IPS DF 6.9 (cell line): ENCODE results near the gene CDH4.

ENCODE experiments used
- DNase-seq: peaks from one replicate; pipeline ENCODE4 v3.0.0-alpha.2; 2013; ENCODE audit warnings: low read depth, low spot score
- H3K27ac ChIP-seq: one replicate; pipeline ENCODE4 v1.5.1; 2013; ENCODE audit warnings: low read length, control low read depth
- H3K27me3 ChIP-seq: 2 replicates; pipeline ENCODE4 v1.6.1; 2013; ENCODE audit warnings: mild to moderate bottlenecking, low read length; ENCODE audit not compliant: control insufficient read depth, insufficient read depth
- H3K36me3 ChIP-seq: 2 replicates; pipeline ENCODE4 v1.6.1; 2013; ENCODE audit warnings: low read length; ENCODE audit not compliant: control insufficient read depth, insufficient read depth
- H3K4me1 ChIP-seq: 2 replicates; pipeline ENCODE4 v1.6.1; 2013; ENCODE audit warnings: low read length; ENCODE audit not compliant: control insufficient read depth, insufficient read depth
- H3K4me3 ChIP-seq: 2 replicates; pipeline ENCODE4 v1.5.1; 2013; ENCODE audit warnings: mild to moderate bottlenecking, low read length
- H3K9me3 ChIP-seq: 2 replicates; pipeline ENCODE4 v1.6.1; 2013; ENCODE audit warnings: low read length, inconsistent platforms; ENCODE audit not compliant: control insufficient read depth, insufficient read depth
- WGBS: extraction: QIAGEN DNeasy Blood & Tissue Kit; methylation state at CpG from one replicate; pipeline ENCODE4 v1.1.7; 2013; ENCODE audit warnings: mixed read lengths, missing lambda C conversion rate; ENCODE audit not compliant: insufficient read length, insufficient coverage; 5-methylcytosine and 5-hydroxymethylcytosine counted together

The CDH4 gene

GRCh38 chr20:61821735-61822134, 569.7 kb downstream of the CDH4 start:
- Histone ChIP-seq H3K4me3 (no peak overlapping the region), H3K36me3 (no peaks in the 10 kb centered on the region), H3K27me3 (no peaks in the 10 kb centered on the region), H3K27ac (no peak overlapping the region), H3K4me1 (no peaks in the 10 kb centered on the region), H3K9me3 (no peaks in the 10 kb centered on the region; the same call in 1 of the 2 replicates)
- no CpG with 5 or more reads among the region's 5 CpGs for WGBS
- DNase-seq, result no peak

GRCh38 chr20:61822396-61822795, 570.3 kb downstream of the CDH4 start:
- DNase-seq, result no peak
- no peak overlapping the region for H3K27ac ChIP-seq
- H3K4me3 ChIP-seq, result no peak overlapping the region
- WGBS, result no CpG with 5 or more reads among the region's 12 CpGs
- no peaks in the 10 kb centered on the region for H3K4me1 ChIP-seq
- no peaks in the 10 kb centered on the region for H3K36me3 ChIP-seq
- H3K9me3 ChIP-seq, result no peaks in the 10 kb centered on the region; the same call in 1 of the 2 replicates
- H3K27me3 ChIP-seq, result no peaks in the 10 kb centered on the region

GRCh38 chr20:61823242-61823641, 571.2 kb downstream of the CDH4 start:
- no peak overlapping the region for H3K27ac ChIP-seq
- H3K4me1 ChIP-seq, result no peaks in the 10 kb centered on the region
- WGBS, result 100% methylated on average over 2 of the region's 2 CpGs
- DNase-seq, result no peak
- peaks cover 2% of the 10 kb centered on the region for H3K9me3 ChIP-seq
- no peaks in the 10 kb centered on the region for H3K27me3 ChIP-seq
- no peaks in the 10 kb centered on the region for H3K36me3 ChIP-seq
- no peak overlapping the region for H3K4me3 ChIP-seq

GRCh38 chr20:61828891-61829290, 576.8 kb downstream of the CDH4 start:
- no peak overlapping the region for H3K4me3 ChIP-seq
- H3K4me1 ChIP-seq, result no peaks in the 10 kb centered on the region
- no peak overlapping the region for H3K27ac ChIP-seq
- H3K36me3 ChIP-seq, result no peaks in the 10 kb centered on the region
- WGBS, result no CpG with 5 or more reads among the region's 14 CpGs
- H3K27me3 ChIP-seq, result no peaks in the 10 kb centered on the region; the same call in 1 of the 2 replicates
- peaks cover 4% of the 10 kb centered on the region for H3K9me3 ChIP-seq
- DNase-seq, result no peak

GRCh38 chr20:61829526-61829925, 577.5 kb downstream of the CDH4 start:
- peaks cover 4% of the 10 kb centered on the region for H3K9me3 ChIP-seq
- WGBS, result no CpG with 5 or more reads among the region's 17 CpGs
- H3K4me3 ChIP-seq, result no peak overlapping the region; the same call in 1 of the 2 replicates
- no peak for DNase-seq
- H3K27me3 ChIP-seq, result no peaks in the 10 kb centered on the region; the same call in 1 of the 2 replicates
- H3K4me1 ChIP-seq, result no peaks in the 10 kb centered on the region
- no peaks in the 10 kb centered on the region for H3K36me3 ChIP-seq
- H3K27ac ChIP-seq, result no peak overlapping the region

- no CpG with 5 or more reads among the region's 30 CpGs for WGBS
- no peaks in the 10 kb centered on the region; the same call in 1 of the 2 replicates for H3K27me3 ChIP-seq
- H3K27ac ChIP-seq, result no peak overlapping the region
- H3K4me1 ChIP-seq, result no peaks in the 10 kb centered on the region
- peaks cover 4% of the 10 kb centered on the region for H3K9me3 ChIP-seq
- H3K36me3 ChIP-seq, result no peaks in the 10 kb centered on the region
- DNase-seq, result no peak
- no peak overlapping the region for H3K4me3 ChIP-seq
Observed at GRCh38 chr20:61830241-61830930, 578.3 kb downstream of the CDH4 start.

GRCh38 chr20:61830991-61831390, 578.9 kb downstream of the CDH4 start:
- DNase-seq, result no peak
- H3K27me3 ChIP-seq, result no peaks in the 10 kb centered on the region; the same call in 1 of the 2 replicates
- peaks cover 4% of the 10 kb centered on the region for H3K9me3 ChIP-seq
- no peaks in the 10 kb centered on the region; the same call in 1 of the 2 replicates for H3K4me1 ChIP-seq
- H3K27ac ChIP-seq, result no peak overlapping the region
- no peaks in the 10 kb centered on the region for H3K36me3 ChIP-seq
- no peak overlapping the region for H3K4me3 ChIP-seq
- no CpG with 5 or more reads among the region's 8 CpGs for WGBS

- WGBS, result no CpG with 5 or more reads among the region's 2 CpGs
- no peak for DNase-seq
- Histone ChIP-seq H3K4me1 (no peaks in the 10 kb centered on the region; the same call in 1 of the 2 replicates), H3K27me3 (no peaks in the 10 kb centered on the region; the same call in 1 of the 2 replicates), H3K4me3 (no peak overlapping the region), H3K9me3 (peaks cover 4% of the 10 kb centered on the region; the same call in 1 of the 2 replicates), H3K27ac (no peak overlapping the region), H3K36me3 (no peaks in the 10 kb centered on the region)
Observed at GRCh38 chr20:61832181-61832580, 580.1 kb downstream of the CDH4 start.

- DNase-seq, result no peak
- Histone ChIP-seq H3K27me3 (no peaks in the 10 kb centered on the region), H3K4me1 (no peaks in the 10 kb centered on the region; the same call in 1 of the 2 replicates), H3K27ac (no peak overlapping the region), H3K9me3 (no peaks in the 10 kb centered on the region), H3K4me3 (no peak overlapping the region), H3K36me3 (no peaks in the 10 kb centered on the region)
- no CpG with 5 or more reads among the region's 14 CpGs for WGBS
Observed at GRCh38 chr20:61833807-61834610, 581.9 kb downstream of the CDH4 start.

- DNase-seq, result no peak
- H3K4me1 ChIP-seq, result no peaks in the 10 kb centered on the region; the same call in 1 of the 2 replicates
- no peaks in the 10 kb centered on the region for H3K36me3 ChIP-seq
- H3K9me3 ChIP-seq, result no peaks in the 10 kb centered on the region
- no peaks in the 10 kb centered on the region; the same call in 1 of the 2 replicates for H3K27me3 ChIP-seq
- no peak overlapping the region for H3K27ac ChIP-seq
- no peak overlapping the region for H3K4me3 ChIP-seq
- no CpG with 5 or more reads among the region's 7 CpGs for WGBS
Observed at GRCh38 chr20:61835301-61835700, 583.2 kb downstream of the CDH4 start.
